ENCODE results near the gene SLC30A7. TPM values are rescaled to one million over a fixed set of nuclear protein-coding genes. Genes with fewer than 3 reads are reported as not detected.

Gene SLC30A7
- total RNA-seq, 1 experiment from 2014 or later = 20.7 TPM

DNA sequence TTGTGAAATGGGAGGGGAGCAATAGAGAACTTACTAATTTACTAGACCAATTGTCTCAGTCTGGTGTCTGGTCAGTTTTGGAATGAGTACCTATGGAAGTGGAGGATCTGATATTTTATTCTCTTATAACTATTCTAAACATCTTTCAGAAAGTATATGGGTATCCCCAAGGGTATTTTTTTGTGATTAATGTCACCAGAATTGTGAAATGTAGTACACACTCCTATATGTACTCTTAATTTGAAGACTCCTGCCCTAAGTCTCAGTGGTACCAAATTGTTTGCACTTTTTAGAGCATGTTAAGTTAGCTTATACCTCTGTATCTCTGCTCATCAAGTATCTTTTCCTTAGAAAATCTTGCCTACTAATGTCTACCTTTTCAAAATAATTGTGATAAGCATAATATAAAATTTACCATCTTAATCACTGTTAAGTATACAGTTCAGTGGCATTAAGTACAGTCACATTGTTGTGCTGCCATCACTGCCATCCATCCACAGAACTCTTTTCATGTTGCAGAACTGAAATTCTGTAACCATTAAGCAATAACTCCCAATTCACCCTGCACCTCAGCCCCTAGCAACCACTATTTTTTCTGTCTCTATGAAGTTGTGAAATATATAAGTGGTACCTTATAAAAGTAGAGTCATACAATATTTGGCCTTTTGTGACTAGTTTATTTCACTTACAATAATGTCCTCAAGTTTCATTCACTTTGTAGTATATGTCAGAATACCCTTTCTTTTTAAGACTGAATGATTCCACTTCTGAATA lies 40.5 kb downstream of the SLC30A7 start (continued):
- TF ChIP-seq JUN (CRISPR knock-in tag; IDR thresholded peaks at IDR 0.05) = no peak

DNA sequence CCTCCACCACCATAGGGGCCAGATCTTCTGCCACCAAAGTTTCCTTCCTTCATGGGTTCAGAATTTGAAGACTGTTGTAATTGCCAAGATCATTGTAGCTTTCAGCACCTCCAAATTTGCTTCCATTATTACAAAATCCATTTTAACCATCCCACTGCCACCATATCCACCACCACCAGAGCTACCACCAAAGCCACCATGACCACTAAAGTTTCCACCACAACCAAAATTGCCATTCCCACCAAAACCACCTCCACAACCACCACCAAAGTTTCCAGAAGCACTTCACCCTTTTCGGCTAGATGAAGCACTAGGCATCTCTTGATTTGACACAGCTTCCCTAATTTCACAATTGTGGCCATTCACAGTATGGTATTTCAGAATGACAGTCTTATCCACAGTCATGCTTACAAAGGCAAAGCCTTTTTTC lies 45.2 kb downstream of the SLC30A7 start:
- ATAC-seq = no peak
- H3K27me3 Mint-ChIP-seq (ENCODE audit: low read depth) = no peaks in the 10 kb centered on the region
- CTCF ChIA-PET = no interaction called here
- H3K9me3 Mint-ChIP-seq = peaks cover 12% of the 10 kb centered on the region
- no peak overlapping the region; the same call in 1 of the 2 replicates for H3K27ac Mint-ChIP-seq
- no peak overlapping the region for H3K4me3 Mint-ChIP-seq
- POLR2A ChIA-PET = no interaction called here
- DNase-seq (ENCODE audit: low spot score) = no peak
- TF ChIP-seq CREM (CRISPR knock-in tag; IDR thresholded peaks at IDR 0.05) (no peak), PREB (CRISPR knock-in tag; IDR thresholded peaks at IDR 0.05; ENCODE audit: borderline replicate concordance) (no peak), GTF2I (CRISPR knock-in tag; conservative IDR thresholded peaks at IDR 0.05) (no peak), ETV6 (CRISPR knock-in tag; IDR thresholded peaks at IDR 0.05) (no peak), ATF6 (CRISPR knock-in tag; IDR thresholded peaks at IDR 0.05) (no peak), SMAD4 (CRISPR knock-in tag; IDR thresholded peaks at IDR 0.05) (no peak), IRF2 (CRISPR knock-in tag; IDR thresholded peaks at IDR 0.05; ENCODE audit: borderline replicate concordance, low read depth) (no peak), USF2 (CRISPR knock-in tag; IDR thresholded peaks at IDR 0.05) (no peak), SP1 (CRISPR knock-in tag; conservative IDR thresholded peaks at IDR 0.05) (no peak), MXD4 (CRISPR knock-in tag; IDR thresholded peaks at IDR 0.05; ENCODE audit: borderline replicate concordance) (no peak), ESRRA (CRISPR knock-in tag; IDR thresholded peaks at IDR 0.05; ENCODE audit: borderline replicate concordance) (no peak), TEAD1 (CRISPR knock-in tag; IDR thresholded peaks at IDR 0.05) (no peak)
- TF ChIP-seq, protein P1, sequence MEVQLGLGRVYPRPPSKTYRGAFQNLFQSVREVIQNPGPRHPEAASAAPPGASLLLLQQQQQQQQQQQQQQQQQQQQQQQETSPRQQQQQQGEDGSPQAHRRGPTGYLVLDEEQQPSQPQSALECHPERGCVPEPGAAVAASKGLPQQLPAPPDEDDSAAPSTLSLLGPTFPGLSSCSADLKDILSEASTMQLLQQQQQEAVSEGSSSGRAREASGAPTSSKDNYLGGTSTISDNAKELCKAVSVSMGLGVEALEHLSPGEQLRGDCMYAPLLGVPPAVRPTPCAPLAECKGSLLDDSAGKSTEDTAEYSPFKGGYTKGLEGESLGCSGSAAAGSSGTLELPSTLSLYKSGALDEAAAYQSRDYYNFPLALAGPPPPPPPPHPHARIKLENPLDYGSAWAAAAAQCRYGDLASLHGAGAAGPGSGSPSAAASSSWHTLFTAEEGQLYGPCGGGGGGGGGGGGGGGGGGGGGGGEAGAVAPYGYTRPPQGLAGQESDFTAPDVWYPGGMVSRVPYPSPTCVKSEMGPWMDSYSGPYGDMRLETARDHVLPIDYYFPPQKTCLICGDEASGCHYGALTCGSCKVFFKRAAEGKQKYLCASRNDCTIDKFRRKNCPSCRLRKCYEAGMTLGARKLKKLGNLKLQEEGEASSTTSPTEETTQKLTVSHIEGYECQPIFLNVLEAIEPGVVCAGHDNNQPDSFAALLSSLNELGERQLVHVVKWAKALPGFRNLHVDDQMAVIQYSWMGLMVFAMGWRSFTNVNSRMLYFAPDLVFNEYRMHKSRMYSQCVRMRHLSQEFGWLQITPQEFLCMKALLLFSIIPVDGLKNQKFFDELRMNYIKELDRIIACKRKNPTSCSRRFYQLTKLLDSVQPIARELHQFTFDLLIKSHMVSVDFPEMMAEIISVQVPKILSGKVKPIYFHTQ (CRISPR knock-in tag; IDR thresholded peaks at IDR 0.05) = no peak
- TF ChIP-seq, protein P2, sequence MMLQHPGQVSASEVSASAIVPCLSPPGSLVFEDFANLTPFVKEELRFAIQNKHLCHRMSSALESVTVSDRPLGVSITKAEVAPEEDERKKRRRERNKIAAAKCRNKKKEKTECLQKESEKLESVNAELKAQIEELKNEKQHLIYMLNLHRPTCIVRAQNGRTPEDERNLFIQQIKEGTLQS (CRISPR knock-in tag; conservative IDR thresholded peaks at IDR 0.05) = no peak
- peaks cover 3% of the 10 kb centered on the region; the same call in 1 of the 2 replicates for H3K4me1 Mint-ChIP-seq
- peaks cover 55% of the 10 kb centered on the region for H3K36me3 Mint-ChIP-seq

- peaks cover 18% of the 10 kb centered on the region for H3K9me3 Mint-ChIP-seq
- H3K27me3 Mint-ChIP-seq (ENCODE audit: low read depth) = no peaks in the 10 kb centered on the region
- no peak overlapping the region for H3K4me3 Mint-ChIP-seq
- no peak overlapping the region for H3K27ac Mint-ChIP-seq
- H3K36me3 Mint-ChIP-seq = peaks cover 57% of the 10 kb centered on the region
- no peak for ATAC-seq
- CTCF ChIA-PET = interaction anchor here (1.1 kb wide), 1 partner anchor 347 kb away, joined by 3 read pairs; no protein-coding TSS in a partner anchor
- peaks cover 3% of the 10 kb centered on the region; the same call in 1 of the 2 replicates for H3K4me1 Mint-ChIP-seq
- no peak for DNase-seq (ENCODE audit: low spot score)
- POLR2A ChIA-PET = no interaction called here
- no peak for TF ChIP-seq NR3C1 (CRISPR knock-in tag; conservative IDR thresholded peaks at IDR 0.05; ENCODE audit: low read depth)
- TF ChIP-seq, protein P3, sequence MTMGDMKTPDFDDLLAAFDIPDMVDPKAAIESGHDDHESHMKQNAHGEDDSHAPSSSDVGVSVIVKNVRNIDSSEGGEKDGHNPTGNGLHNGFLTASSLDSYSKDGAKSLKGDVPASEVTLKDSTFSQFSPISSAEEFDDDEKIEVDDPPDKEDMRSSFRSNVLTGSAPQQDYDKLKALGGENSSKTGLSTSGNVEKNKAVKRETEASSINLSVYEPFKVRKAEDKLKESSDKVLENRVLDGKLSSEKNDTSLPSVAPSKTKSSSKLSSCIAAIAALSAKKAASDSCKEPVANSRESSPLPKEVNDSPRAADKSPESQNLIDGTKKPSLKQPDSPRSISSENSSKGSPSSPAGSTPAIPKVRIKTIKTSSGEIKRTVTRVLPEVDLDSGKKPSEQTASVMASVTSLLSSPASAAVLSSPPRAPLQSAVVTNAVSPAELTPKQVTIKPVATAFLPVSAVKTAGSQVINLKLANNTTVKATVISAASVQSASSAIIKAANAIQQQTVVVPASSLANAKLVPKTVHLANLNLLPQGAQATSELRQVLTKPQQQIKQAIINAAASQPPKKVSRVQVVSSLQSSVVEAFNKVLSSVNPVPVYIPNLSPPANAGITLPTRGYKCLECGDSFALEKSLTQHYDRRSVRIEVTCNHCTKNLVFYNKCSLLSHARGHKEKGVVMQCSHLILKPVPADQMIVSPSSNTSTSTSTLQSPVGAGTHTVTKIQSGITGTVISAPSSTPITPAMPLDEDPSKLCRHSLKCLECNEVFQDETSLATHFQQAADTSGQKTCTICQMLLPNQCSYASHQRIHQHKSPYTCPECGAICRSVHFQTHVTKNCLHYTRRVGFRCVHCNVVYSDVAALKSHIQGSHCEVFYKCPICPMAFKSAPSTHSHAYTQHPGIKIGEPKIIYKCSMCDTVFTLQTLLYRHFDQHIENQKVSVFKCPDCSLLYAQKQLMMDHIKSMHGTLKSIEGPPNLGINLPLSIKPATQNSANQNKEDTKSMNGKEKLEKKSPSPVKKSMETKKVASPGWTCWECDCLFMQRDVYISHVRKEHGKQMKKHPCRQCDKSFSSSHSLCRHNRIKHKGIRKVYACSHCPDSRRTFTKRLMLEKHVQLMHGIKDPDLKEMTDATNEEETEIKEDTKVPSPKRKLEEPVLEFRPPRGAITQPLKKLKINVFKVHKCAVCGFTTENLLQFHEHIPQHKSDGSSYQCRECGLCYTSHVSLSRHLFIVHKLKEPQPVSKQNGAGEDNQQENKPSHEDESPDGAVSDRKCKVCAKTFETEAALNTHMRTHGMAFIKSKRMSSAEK (CRISPR knock-in tag; IDR thresholded peaks at IDR 0.05; ENCODE audit: borderline replicate concordance) = no peak
- TF ChIP-seq FOXJ3 (CRISPR knock-in tag; IDR thresholded peaks at IDR 0.05; ENCODE audit: borderline replicate concordance) = no peak
- TF ChIP-seq TCF7 (CRISPR knock-in tag; IDR thresholded peaks at IDR 0.05; ENCODE audit: low read depth) = no peak
- TF ChIP-seq, protein P2 (CRISPR knock-in tag; conservative IDR thresholded peaks at IDR 0.05) = no peak
These were observed 45.8 kb downstream of the SLC30A7 start for GRCh38 chr1:100941580-100942216.
